Stimulated activated CD8-positive, alpha-beta memory T cell treated with anti-CD3 and anti-CD28 coated beads, Interleukin-2, amount 100 ng/mL, for 48 hours (primary cell): ENCODE data around the gene HTR4.

ENCODE experiments used
- DNase-seq, 2 donors: peaks; one replicate each; pipeline ENCODE4 v3.0.0-alpha.2; 2020; ENCODE audit warnings: low read depth in 2 of 2

HTR4 gene

GRCh38 chr5:148663509-148663908 is 9.2 kb upstream of the HTR4 start:
- no peak for DNase-seq

- no peak for DNase-seq
Measured at GRCh38 chr5:148660346-148660660, 6.0 kb upstream of the HTR4 start.

GRCh38 chr5:148659641-148660345 is 5.5 kb upstream of the HTR4 start:
- DNase-seq, result no peak

- DNase-seq, result no peak
Measured at GRCh38 chr5:148653291-148653835, 964 bp downstream of the HTR4 start.

- no peak for DNase-seq
Measured at GRCh38 chr5:148651528-148651927, 2.8 kb downstream of the HTR4 start.

GRCh38 chr5:148645527-148645926 is 8.8 kb downstream of the HTR4 start:
- DNase-seq, result no peak

- DNase-seq, result no peak
Measured at GRCh38 chr5:148641735-148642134, 12.6 kb downstream of the HTR4 start.

- no peak for DNase-seq
Measured at GRCh38 chr5:148640471-148640870, 13.9 kb downstream of the HTR4 start.

- DNase-seq, result no peak
Measured at GRCh38 chr5:148639081-148639480, 15.2 kb downstream of the HTR4 start.

- no peak for DNase-seq
Measured at GRCh38 chr5:148636353-148636752, 18.0 kb downstream of the HTR4 start.

GRCh38 chr5:148635321-148636083 is 18.8 kb downstream of the HTR4 start:
- no peak for DNase-seq

GRCh38 chr5:148633067-148633377 is 21.3 kb downstream of the HTR4 start:
- DNase-seq, result no peak

- DNase-seq, result no peak
Measured at GRCh38 chr5:148632255-148633066, 21.9 kb downstream of the HTR4 start.

GRCh38 chr5:148626986-148627385 is 27.3 kb downstream of the HTR4 start:
- DNase-seq, result no peak

- no peak for DNase-seq
Measured at GRCh38 chr5:148626081-148626613, 28.2 kb downstream of the HTR4 start.

- no peak for DNase-seq
Measured at GRCh38 chr5:148625250-148625649, 29.1 kb downstream of the HTR4 start.

GRCh38 chr5:148623741-148624140 is 30.6 kb downstream of the HTR4 start:
- no peak for DNase-seq

- DNase-seq, result no peak
Measured at GRCh38 chr5:148623101-148623500, 31.2 kb downstream of the HTR4 start.

GRCh38 chr5:148620696-148621095 is 33.6 kb downstream of the HTR4 start:
- DNase-seq, result no peak

GRCh38 chr5:148620091-148620490 is 34.2 kb downstream of the HTR4 start:
- no peak for DNase-seq

GRCh38 chr5:148619484-148619883 is 34.8 kb downstream of the HTR4 start:
- DNase-seq, result no peak

- no peak for DNase-seq
Measured at GRCh38 chr5:148615644-148616275, 38.6 kb downstream of the HTR4 start.
